T-helper 2 cell treated with Interferon-gamma antibody and Interleukin-4, amounts not matched to agents 100 ng/mL and 5 ng/mL, for 36 hours (primary cell): ENCODE results near the gene STN1. TPM values are rescaled to one million over a fixed set of nuclear protein-coding genes. Genes with fewer than 3 reads are reported as not detected.

Experiments used
- intact Hi-C: fragments of 100-400 bp; cut with micrococcal nuclease; formaldehyde crosslinking; loops from one replicate; pipeline ENCODE4 v1.15.1; 2023
- total RNA-seq: library from RNA; stranded (reverse); gene quantifications from 2 replicates; pipeline ENCODE4 v1.2.3, GENCODE V29; 2022

The STN1 gene
- total RNA-seq, 1 donor from 2014 or later = 37.1 TPM

DNA sequence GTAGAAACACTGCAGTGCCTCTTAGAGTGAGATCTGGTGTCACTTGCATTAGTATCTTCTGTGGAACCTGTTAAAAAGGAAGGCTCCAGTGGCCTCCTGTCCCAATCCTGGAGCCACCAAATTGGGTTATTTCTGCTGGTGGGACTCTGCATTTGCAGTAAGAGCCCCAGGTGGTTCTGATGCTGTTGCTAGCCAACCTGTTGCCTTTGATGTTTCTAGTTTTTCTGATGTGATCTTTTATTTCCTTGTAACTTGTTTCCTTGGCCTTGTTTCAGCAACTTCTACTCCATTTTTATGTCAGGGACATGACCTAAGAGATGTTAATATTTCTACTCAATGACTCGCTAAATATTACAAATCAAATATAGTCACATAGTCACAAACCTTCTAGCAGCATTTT is 12.5 kb upstream of the STN1 start:
- intact Hi-C loops = no loop called here

DNA sequence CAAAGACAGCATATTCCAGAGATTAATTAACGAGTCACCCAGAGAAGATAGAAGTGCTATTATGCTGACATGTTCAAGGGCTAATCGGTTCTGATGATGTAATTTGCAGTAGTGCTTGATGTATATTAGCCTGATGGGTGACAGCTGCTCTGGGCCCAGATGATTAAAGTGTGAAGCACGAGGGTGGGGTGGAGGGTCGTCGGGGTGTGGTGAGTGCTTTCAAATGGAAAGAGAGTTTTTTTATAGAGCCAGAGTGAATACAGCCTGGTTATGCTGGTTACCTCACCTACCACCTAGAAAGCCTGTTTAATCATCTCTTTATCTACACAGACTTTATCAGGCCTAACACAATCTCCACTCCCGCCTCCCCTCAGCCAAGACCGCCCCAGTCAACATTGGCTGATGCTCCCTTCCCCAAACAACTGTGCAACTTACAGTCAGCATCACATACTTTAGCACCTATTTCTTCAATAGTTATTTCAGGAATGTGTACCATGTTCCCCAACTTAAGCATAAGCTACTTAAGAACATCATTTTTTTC is 11.5 kb upstream of the STN1 start:
- intact Hi-C loops = no loop called here

DNA sequence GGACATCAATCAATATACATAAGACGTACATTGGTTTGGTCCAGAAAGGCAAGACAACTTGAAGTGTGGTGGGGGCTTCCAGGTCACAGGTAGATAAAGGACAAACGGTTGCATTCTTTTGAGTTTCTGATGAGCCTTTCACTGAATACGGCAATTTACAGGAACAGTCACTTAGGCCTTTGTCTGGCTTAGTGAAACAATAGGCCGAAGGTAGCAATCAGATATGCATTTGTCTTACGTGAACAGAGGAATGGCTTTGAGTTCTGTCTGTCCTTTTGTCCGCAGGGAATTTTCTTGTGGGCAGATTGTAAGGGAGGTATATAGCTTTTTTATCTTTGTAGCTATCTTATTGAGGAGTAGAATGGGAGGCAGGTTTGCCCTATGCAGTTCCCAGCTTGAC is 10.8 kb upstream of the STN1 start:
- intact Hi-C loops = no loop called here

DNA sequence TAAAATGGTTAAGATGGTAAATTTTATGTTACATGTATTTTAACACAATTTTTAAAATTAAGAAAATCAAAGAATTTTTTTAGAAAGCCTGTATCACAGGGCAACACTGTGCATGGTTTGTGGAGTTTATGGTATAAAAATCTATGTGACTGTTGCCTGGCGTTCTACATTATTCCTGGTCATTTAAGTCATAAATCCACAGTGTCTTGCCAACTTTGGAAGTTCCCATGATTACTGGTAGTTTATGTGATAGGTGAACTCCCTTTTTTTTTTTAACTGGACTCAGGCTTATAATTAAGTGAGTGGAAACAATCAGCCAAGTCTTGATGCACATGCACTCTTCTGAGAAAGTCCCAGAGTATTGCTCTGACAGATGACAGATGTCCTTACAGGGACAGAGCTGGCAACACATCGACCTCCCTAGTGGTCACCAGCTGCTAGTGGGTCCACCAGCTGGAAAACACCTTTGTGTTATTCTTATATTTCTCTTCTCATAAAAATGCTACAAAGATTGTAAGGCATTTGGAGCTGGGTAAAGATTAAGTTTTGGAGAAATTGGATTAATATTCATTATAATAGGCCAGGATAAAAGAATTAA is 8.8 kb upstream of the STN1 start:
- intact Hi-C loops = no loop called here

DNA sequence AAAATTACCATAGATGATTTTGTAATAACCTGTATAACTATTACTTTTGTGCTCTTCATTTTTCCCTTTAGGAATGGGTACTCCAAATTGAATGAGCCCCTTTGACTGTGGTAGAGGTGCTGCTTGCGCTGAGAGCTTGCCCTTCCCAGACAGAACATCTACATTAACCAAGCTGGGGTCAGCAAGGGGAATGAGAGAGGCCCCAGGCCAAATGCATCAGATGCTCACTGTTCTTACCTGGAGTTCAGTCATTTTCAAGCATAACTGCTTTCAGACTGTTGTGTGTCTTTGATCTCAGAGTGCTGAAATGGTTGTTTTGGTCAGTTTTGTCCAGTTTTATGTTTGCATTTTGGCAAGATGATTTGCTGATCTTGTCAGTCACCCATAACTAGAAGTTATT is 7.6 kb upstream of the STN1 start:
- intact Hi-C loops = no loop called here

DNA sequence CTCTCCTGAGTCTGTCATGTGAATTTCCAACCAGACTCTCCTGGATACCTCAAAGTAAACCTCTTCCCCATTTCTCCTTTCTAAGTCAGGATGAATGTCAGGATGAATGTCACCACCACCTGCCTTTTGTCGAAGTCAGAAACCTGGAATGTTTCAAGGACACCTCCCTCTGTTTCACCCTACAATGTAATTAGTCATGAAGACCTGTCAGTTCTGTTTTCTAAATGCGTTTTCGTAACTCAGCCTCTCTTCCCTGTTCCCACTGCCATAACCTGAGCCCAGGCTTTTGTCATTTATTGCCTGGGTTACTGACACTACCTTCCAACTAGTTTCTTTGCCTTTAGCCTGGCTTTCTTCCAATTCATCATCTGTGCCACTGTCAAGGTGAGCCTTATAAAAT is 5.5 kb upstream of the STN1 start:
- intact Hi-C loops = no loop called here

DNA sequence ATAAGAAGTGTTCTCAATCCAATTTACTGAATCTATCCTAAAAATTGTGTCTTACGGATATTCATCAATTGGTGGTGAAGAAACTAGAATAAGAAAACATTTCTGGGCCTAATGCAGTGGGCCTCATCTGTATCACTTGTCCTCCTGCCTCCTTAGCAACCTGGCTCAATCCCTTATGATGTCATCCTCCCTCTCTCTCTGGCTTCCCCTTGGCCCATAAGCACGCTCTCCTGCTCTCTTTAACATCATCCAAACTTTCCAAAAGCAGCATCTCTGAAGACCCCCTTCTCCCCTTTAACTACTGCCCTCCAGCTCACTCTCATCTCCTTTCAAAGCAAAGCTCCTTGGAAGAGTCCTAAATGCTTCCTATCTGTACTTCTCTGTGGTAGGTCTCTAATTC is 4.7 kb upstream of the STN1 start:
- intact Hi-C loops = no loop called here

DNA sequence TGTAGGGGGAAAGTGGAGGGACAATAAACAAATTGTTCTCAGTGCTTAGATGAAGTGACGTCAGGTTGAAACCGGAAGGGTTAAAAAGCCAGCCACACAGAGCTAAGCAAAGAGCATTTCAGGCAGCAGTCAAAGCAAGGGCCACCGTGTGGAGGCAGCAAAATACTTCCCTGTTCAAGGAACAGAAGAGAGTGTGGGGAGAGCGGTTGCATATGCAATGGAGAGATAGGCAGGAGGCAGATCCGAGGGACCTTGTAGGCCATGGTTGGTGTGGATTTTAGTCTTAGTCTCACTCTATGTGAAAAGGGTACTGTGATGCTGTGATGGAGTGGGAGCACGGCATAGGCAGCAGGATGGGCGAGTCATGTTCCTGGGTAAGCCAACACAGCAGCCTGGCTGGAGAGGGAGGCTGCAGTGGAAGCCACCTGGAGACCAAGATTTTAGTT is 3.8 kb upstream of the STN1 start:
- intact Hi-C loops = loop anchor here (1.0 kb wide), 1 partner anchor 33 kb away; no protein-coding TSS in a partner anchor

DNA sequence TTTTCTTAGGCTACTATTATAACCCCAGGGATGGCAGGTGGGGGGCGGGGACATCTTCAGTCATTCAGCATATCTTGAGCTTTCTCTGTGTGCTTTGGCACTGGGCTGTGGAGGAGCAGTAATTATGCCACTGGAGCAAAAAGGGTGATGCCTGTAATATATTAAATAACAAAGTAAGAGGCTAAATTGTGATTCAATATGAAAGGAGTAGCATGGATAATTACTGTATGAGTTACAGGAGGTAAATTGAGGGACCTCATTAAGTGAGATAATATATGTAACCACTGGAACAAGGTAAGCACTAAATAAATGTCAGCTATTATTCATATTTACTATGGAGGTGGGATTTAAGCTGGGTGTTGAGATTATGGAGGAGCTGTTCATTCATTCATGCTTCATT is 3.3 kb upstream of the STN1 start:
- intact Hi-C loops = loop anchor here (1.0 kb wide), 1 partner anchor 33 kb away; no protein-coding TSS in a partner anchor

DNA sequence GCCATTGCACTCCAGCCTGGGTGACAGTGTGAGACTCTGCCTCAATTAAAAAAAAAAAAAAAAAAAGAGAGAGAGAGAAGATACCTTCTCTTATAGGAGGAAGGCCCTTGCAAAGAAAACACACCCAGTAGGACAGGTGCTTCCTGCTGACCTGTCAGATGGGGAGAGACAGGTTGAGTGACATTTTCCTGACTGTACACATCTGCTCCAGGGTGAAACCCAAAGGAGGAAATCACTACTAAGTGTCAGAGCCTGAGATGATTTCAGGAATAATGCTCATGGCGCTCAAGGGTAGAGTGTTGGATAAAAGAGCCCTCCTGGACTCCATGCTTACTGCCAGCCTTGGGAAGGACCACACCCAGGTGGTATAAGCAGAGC is 1.7 kb upstream of the STN1 start:
- intact Hi-C loops = no loop called here

DNA sequence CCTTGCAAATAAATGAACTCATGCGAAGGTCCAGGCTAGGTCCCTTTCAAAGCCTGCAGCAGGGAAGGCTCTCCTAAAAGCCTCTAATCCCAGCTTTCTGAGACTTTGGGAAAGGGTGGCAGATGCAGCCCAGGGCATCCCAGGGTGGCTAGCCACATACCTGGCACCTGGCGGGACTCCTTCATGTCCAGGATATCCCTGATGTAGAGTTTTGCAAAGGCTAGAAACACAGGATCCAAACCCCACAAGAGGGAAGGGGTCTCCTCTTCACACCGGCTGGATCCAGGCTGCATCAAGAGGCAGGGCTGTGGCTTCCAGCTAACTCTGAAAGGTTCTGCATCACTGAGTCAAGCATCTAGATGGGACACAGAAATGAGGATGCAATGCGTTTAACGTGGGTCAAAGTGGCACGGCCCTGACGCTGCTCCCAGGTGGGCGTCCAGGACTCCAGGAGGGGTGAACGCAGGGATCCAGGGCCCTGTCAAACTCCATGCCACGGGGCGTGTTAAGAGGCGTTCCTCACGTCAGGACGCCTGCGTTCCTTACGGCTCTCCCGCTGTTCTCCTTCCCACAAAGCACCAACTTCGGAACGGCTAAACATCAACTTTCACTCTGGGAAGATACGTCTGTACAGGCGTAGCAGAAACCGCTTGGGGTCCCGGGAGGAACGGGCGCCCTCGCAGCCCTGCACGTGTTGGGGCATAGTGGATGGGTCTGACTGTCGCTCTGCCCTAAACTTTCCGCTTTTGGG is 507 bp downstream of the STN1 start:
- intact Hi-C loops = loop anchor here (1.0 kb wide), 4 partner anchors 9 to 352 kb away; partner anchors contain the start of genes GSTO2 and SLK

DNA sequence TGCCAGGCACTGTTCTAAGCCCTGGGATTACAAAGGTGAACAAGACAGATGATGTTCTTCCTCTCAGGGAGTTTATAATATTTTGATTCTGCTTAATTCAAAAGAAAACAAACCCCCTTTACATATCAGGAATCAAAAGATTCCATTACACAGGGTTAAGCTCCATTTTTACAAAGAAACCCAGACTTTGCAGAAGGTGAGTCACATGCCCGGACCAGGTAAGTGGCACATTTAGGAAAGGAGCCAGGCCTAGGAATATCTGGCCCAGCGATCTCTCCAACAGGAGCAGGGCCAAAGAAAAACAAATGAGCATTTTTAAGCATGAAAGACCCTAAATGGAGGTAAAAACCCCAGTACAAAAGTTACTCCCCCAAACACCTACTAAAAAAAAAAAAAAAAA is 1.1 kb downstream of the STN1 start:
- intact Hi-C loops = no loop called here

DNA sequence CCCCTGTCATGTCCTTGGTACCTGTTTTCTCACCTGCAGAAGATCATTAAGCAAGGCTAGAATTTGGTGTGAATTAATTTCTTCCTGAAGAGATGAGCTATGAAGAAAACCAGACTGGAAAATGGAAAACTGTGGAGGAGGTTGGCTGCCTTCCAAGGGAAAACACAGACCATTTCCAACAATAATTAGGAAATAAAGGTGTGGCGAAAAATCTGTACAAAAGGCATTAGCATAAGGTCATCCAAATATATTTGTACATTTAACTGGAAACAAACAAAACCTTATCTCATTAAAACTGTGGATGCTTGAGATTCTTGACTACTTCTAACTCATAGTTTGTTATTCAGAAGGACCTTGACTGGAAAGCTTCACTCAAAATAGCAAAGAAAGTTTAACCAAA is 1.7 kb downstream of the STN1 start:
- intact Hi-C loops = no loop called here

DNA sequence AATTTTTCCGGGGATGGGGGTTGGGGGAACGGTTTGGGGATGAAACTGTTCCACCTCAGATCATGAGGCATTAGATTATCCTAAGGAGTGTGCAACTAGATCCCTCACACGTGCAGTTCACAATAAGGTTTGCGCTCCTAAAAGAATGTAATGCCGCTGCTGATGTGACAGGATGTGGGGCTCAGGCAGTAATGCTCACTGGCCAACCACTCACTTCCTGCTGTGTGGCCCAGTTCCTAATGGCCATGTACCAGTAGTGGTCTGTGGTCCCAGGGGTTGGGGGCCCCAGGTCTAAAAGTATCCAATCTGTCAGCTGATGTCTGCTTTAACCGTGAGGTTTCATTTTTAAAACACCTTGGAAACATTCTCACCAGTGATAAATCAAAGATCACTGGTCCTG is 2.2 kb downstream of the STN1 start:
- intact Hi-C loops = no loop called here

DNA sequence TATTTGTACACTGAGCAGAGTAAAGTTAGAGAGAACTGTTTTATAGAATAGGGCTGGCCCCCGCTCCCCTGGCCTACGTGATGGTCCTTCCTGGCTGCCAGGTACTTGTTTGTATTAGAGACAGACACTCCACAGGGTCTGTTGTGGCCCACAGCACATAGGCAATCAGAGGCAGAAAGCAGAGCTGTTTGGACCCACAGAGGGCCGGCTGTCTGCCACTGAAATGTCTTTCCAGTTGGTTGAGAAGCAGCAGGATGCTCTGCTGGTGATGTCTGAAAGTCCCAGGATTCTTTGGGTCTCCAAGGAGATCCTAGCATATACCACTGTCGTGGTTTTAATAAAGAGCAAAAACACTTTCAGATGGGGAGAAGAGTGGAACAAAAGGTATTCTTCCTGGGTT is 5.2 kb downstream of the STN1 start:
- intact Hi-C loops = no loop called here

DNA sequence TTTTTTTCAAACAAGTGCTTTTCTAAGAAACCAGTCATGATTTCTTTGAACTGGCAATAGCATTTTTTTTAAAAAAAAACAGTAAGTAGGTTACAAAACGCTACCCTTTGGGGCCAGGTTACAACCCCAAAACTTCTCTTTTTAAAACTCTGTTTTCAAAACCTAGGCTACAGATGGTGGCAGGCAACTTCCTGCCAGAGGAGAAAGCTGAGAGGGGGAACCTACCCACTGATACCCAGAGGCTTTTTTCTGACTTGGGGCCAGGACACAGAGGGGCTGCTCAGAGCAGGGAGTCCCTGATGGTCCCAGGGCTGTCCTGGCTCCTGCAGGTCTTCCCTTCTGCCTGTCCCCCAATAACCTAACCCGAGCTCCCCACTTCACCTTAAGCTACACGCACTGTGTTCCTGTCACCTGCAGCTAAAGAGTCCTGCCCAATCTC is 6.9 kb downstream of the STN1 start:
- intact Hi-C loops = loop anchor here (2.0 kb wide), 1 partner anchor 56 kb away; the partner anchor contains the start of gene SLK

DNA sequence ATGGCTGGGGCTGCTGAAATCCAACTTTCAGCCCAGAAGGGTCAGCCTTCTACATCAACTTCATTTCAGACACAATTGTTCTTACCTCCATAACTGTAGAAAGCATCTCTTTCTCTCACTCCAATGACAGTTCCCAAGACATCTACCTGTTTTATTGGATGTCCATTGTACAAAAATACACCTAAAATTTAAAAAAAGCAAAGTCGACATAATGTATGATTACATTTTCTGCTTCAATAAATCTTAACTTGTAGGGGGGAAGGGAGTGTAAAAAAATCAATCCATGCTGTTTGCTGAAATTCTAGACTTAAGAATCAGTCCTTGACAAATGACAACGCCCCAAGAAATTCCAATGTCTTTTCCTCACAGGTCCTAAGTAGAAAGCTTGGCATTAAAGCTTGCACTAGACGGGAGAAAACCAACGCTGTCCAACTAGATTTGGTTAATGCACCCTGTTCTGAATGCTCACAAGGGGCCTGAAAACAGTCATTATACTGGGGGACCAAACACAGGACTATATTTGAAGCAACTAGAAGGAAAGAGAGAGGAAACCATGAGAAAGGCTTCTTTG is 7.5 kb downstream of the STN1 start:
- intact Hi-C loops = loop anchor here (1.0 to 2.0 kb wide), 2 partner anchors 56 to 211 kb away; partner anchors contain the start of gene SLK

DNA sequence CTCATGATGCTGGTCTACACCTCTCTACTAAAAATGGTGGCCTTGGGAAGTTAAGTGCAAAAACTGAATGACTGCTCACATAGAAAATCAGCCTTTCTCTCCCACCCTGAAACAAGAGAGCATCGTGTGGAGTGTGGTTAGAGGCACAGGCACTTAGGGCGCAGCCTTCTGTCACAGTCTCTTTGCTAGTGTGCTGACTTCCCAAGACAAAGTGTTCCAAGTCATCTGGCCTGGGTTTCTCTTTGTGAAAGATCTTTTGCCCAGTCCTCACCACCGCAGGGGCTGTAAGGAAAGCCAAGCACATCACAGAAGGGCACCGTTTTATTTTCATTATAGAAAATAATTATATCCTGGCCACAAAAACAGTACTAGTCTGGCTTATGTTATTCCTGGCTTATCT is 12.5 kb downstream of the STN1 start:
- intact Hi-C loops = loop anchor here (5.0 kb wide), 1 partner anchor 432 kb away; the partner anchor contains the start of gene ITPRIP

DNA sequence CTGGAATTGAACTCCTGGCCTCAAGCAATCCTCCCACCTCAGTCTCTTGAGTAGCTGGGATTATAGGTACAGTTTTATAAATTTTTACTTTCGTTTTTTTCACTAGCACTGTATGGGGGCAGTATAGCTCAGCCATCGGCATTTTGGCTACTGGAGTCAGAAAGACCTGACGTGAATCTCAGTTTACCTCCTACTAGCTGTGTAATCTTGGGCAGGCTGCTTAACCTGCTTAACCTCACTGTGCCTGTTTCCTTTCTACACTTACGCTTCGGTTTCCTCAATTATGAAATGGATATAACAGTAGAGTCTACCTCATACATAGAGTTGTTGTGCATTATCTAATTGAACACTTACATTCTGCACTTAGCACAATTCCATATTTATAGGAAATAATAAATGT is 16.7 kb downstream of the STN1 start:
- intact Hi-C loops = no loop called here

DNA sequence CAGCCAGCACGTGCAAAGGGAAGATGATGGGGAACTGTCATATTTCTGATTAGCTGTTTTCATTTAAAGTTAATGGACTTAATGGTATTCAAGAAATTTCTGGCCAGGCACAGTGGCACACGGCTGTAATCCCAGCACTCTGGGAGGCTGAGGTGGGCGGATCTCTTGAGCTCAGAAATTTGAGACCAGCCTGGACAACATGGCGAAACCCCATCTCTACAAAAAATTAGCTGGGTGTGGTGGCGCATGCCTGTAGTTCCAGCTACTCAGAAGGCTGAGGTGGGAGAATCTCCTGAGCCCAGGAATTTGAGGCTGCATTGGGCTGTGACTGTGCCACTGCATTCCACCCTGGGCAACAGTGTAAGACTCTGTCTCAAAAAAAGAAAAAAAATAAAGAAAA is 18.7 kb downstream of the STN1 start:
- intact Hi-C loops = no loop called here

DNA sequence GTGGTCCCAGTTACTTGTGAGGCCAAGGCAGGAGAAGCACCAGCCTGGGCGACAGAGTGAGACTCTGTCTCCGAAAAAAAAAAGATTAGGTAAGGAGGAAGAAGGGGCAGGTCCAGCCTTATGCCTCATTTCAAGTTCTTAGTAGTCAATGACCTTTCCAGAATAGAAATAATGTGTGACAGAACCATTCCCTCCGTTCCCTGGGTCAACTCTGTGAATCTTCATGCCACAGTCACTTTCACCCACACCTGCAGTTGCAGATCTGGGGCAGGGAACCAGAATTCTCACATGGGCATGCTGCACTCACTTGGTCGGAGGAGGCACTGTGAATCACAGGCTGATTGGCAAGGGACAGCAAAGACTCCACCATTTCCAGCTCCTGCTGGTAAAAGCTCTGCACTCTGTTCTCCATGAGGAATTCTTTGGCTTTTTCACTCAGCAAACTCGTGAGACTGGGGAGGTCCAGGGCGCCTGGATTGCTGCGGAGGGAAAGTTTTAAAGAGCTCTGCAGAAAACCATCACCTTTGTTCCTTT is 20.7 kb downstream of the STN1 start:
- intact Hi-C loops = no loop called here

DNA sequence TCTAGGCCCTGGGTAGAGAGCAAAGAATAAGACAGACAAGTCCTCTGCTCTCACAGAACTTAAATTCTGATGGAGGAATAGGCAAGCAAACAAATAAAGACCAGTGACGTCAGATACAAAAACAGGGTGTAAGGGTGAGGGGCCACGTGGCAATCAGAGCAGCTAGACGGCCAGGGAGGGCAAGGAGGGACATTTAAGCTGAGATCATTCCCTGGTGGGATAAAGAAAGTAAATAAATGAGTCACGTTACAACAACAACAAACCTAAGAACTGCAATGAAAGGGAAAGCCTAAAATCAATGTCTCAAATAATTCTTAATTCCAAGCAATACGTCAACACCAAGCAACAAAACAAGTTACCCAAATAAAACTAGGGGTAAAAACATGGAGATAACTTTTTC is 21.8 kb downstream of the STN1 start:
- intact Hi-C loops = no loop called here
